GM18520 (cell line): ENCODE results near the gene GALK2.
"Not testable (repeated sequence)": the region's sequence is repeated elsewhere in the genome, so short reads cannot be mapped to it uniquely, and the experiment has no call there.

Source experiments
- ATAC-seq: cut with Tn5 transposase; IDR thresholded peaks from one replicate; pipeline ENCODE4 v1.9.1; 2021; ENCODE audit not compliant: unreplicated experiment

Gene GALK2

DNA sequence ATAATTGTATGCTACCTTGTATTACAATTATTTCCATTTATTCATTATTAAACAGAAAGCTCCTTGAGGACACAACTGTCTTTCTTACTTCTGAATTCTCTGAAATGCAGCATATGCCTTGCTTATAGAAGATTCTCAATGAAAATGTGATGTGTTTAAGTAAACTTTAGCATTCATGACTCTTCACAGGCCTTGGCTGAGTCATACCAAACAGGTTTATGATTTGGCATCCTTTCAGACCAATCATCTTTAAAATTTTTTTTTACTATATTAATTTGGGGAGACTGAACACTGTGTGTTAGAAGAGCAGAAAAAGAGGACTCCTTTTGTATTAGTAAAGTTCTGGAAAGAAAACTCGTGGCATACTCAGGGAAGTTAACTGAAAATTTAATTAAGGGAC, 6.4 kb upstream of the GALK2 start:
- ATAC-seq = no peak

DNA sequence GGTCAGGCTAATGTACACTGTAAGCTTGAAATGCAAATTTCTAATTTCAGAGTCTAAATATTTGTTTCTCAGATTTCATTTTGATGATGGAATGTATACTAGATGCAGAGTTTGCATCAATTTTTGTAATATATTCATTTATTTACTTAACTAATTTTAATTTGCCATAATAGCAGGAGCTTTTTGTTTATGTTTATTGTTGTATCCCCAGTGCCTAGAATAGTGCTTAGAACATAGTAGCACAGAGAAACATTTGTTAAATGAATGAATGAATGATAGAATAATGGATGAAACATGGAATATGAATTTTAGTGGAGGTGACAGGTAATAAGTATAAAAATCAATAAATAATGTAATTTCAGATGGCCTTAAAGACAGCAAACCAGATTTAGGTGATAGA, 5.2 kb upstream of the GALK2 start:
- ATAC-seq = no peak

DNA sequence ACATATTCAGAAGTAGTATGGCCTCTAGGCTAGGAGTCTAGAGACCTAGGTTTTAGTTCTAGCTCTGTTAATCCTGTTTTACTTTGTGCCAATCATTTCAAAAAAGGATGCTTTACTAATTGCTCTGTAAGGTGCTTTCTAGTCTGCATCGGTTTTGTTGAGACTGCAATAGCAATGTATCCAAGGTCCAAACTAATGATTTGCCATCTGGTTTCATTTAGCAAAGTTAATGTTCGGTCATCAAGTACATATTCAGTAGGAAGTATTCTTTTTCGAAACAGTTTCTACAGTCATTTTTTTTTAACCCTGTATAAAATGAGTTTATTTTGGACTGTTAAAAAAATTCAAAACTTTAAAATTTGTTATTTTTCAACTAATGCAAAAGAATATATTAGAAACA, 2.0 kb upstream of the GALK2 start:
- ATAC-seq = no peak

DNA sequence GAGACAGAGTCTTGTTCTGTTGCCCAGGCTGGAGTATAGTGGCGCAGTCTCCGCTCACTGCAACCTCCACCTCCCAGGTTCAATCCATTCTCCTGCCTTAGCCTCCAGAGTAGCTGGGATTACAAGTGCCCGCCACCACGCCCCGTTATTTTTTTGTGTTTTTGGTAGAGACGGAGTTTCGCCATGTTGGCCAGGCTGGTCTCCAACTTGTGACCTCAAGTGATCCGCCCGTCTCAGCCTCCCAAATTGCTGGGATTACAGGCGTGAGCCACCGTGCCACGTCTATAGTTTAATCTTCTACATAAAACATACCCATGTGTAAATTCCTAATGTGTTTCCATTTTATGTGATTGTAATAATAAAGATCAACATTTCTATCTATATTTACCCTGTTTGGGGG, 1.7 kb downstream of the GALK2 start:
- no peak for ATAC-seq

DNA sequence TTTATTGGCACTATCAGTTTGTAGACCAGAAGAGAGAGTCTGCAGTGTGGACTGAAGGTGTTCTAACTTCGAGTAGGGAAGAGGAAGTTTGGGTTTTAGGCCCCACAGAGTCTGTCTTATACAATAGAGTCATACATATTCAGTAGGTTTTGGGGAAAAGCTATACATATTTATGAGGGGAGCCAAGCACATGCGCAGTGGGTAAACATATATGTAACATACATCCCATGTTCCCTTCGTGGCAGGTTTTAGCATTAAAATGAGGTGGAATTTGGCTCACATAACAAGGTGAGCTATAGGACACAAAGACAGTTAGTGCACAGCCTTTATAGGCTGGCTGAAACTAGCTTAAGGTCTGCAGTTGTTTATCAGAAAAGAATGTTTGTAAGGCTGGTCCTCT, 4.9 kb downstream of the GALK2 start:
- ATAC-seq = no peak

DNA sequence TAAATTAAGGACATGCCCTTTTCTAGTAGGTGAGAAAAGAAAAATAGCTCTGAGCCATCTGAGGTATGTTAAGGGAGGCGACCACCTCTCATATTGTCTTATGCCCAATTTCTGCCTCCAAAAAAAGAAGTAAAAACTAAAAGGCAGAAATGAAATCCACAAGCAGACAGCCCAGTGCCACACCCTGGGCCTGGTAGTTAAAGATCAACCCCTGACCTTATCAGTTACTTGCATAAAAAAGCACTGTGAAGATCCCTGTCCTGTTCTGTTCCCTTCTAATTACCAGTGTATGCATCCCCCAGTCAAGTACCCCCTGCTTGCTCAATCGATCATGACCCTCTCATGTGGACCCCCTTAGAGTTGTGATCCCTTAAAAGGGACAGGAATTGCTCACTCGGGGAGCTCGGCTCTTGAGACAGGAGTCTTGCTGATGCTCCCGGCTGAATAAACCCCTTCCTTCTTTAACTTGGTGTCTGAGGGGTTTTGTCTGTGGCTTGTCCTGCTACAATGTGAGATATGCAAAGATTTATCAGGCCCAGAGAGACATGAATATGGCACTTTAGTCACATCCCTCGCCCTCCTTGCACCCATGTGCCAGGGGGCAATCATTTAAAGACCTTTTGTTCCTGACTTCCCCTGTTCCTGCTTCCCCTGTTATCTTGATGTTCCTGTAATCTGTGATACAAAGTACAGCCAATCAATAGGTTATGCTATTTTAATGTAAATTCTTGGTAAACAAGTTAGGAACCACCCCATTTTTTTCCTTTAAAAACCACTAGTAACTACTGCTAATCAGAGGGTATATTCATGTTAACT, 5.7 kb downstream of the GALK2 start:
- not testable (repeated sequence) for ATAC-seq

DNA sequence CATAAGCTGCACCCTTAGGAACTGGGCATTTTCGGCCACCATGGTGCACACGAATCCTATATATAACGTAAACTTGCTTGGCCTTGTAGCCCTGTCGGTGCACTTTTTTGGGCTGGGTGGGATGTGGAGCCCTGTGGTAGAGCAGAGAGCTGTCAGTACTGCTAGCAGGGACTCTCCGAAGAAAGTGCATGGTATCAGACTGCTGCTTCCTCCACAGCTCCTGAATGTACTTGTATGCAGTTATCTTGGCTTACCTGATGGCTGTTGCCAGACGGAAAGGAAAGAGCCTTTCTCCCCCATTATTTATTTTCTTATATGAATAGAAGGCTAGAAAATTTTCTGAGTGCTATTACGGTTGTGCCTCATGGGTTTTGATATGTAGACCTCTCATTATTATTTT, 8.4 kb downstream of the GALK2 start:
- ATAC-seq = no peak

DNA sequence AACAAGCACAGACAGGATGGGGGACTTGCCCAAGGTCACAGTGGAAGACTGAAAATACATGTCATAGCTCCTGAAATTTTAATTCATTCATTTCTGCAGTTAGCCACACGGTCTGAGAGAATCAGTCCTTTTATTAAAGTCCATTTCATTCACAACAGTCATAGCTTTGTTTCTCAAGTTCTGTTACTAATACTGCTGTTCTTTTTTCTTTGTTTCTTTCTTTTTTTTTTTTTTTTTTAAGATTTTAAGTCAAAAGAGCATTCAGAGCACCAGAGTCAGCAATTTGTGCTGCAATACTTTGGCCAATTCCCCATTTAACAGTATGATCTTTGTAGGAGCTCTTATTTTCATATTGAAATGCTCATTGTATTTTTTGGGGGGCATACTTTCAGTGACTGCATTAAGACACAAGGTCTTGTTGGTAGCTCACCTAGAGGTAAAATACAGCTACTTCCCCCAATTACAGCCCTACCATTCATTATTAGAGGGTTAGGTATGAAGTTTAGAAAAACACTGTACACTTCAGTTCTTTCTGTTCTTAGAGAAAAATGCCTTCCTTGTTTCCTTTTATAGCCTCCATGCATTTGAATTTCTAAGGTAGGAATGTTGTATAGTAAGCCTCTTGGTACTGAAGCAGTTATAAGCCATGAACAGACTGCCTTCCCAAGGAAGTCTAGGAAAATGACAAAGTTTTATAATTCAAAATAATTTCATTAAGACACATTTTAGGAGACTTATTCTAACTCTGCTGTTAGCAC, 9.6 kb downstream of the GALK2 start:
- ATAC-seq = no peak

DNA sequence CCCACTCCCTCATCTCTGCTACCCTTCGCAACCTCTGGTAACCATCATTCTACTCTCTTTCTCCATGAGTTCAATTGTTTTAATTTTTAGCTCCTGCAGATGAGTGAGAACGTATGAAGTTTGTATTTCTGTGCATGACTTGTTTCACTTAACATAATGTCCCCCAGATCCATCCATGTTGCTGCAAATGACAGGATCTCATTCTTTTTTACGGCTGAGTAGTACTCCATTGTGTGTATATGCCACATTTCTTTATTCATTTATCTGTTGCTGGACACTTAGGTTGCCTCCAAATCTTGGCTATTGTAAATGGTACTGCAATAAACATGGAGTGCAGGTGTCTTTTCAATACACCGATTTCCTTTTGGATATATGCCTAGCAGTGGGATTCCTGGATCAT, 12.1 kb downstream of the GALK2 start:
- ATAC-seq = no peak

DNA sequence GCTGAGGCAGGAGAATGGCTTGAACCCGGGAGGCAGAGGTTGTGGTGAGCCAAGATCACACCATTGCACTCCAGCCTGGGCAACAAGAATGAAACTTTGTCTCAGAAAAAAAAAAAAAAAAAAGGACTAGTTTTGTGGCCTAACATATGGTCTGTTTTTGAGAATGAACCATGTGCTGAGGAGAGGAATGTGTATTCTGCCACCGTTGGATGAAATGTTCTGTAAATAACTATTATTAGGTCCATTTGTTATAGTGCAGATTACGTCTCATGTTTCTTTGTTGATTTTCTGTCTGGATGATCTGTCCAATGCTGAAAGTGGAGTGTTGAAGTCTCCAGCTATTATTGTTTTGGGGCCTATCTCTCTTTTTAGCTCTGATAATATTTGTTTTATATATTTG, 13.7 kb downstream of the GALK2 start:
- ATAC-seq = not testable (repeated sequence)

DNA sequence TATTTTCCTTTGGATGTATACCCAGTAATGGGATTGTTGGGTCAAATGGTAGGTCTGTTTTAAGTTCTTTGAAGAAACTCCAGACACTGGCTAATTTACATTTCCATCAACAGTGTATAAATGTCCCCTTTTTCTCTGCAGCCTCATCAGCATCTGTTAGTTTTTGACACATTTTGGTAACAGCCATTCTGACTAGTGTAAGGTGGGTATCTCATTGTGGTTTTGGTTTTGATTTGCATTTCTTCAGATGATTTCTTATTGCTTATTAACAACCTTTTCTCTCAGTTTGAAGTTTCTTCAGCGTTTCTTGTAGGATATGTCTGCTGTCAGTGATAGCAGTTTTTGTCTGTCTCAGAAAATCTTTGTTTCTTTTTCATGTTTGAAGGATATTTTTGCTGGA, 15.4 kb downstream of the GALK2 start:
- ATAC-seq = peak; percentile 92

DNA sequence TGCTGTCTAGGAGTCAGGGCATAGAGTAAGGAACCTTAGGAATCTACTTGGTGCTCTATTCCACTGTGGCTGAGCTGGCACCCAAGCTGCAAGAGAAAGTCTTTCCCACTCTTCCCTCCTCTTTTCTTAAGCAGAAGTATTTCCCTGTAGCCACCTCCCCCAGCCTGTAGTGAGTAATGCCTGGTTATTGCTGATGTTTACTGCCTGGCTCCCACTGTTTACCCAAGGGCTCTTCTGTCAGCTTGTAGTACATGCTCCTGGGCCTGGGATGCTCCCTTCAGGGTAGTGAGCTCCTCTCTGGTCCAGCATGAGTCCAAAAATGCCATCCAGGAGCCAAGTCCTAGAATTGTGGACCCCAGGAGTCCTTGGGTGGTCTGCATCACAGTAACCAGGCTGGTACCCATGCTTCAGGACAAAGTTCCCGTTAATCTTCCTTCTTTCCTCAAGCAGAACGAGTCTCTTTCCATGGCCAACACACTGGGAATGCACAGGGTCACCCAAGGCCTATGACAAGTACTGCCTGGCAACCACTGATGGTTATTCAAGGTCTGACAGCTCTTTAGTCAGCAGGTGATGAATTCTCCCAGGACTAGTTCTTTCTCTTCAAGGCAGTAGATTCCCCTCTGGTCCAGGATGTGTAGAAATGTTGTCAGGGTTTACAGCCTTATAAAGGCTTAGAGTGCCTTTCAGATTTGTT, 17.6 kb downstream of the GALK2 start:
- no peak for ATAC-seq

DNA sequence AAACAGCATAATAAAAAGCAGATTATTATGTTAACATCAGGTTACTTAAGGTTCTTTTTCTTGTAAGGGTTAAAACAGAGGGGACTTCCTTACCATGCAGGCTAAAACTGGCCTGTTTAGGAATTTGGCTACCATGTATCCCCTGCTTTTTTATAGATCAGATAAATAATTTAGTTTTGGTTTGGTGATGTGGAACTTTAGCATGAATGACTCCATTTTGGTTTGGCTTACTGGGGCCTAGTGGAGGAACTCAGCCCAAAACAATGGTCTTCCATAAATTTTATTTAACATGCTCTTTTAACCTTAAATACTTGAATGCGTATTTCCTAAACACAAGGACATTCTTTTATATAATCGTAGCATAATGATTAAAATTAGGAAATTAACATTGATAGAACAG, 18.9 kb downstream of the GALK2 start:
- ATAC-seq = no peak

DNA sequence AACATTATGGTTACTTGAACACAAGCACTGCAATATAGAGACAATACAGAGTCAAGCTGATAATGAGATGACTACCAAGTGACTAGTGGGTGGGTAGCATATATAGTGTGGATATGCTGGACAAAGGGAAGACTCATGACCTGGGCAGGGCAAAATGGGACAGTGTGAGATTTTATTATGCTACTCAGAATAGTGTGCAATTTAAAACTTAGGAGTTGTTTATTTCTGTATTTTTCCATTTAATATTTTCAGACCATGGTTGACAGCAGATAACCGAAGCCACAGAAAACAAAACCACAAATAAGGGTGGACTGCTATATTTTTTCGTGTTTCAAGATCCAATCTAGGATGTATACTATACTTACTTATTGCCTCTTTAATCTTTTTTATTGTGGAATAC, 19.6 kb downstream of the GALK2 start:
- ATAC-seq = no peak

DNA sequence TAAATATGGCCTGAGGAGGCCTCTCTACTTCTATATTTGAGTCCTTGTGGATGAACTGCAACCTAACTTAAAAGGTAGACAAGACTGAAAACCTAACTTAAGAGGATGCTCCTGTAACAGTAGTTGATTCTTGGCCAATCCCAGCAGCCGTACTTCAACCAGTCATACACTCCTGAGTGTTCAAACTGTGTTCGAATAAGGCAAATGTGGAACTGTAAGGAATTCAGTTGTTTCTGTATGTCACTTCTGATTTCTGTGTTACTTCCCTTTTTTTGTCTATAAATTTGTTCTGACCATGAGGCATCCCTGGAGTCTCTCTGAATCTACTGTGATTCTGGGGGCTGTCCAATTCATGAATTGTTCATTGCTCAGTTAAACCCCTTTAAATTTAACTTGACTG, 20.5 kb downstream of the GALK2 start:
- ATAC-seq = no peak

DNA sequence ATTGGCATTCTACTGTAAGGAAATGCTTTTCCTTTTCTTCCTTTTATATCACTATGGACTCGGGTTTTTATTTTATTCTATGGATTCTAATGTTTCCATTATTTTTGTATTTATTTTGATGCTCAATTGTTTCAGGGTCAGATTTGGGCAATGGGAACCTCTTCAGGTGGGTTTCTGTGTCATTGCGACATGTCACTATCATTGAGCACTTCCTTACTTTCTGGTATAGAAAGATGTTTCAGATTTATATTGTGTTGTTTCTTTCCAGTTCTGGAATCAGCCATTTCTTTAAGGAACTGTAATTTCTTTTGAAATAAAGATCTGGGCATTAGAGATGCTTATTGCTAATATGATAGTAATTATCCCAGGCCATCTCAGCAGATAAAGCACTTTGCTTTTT, 21.8 kb downstream of the GALK2 start:
- no peak for ATAC-seq

DNA sequence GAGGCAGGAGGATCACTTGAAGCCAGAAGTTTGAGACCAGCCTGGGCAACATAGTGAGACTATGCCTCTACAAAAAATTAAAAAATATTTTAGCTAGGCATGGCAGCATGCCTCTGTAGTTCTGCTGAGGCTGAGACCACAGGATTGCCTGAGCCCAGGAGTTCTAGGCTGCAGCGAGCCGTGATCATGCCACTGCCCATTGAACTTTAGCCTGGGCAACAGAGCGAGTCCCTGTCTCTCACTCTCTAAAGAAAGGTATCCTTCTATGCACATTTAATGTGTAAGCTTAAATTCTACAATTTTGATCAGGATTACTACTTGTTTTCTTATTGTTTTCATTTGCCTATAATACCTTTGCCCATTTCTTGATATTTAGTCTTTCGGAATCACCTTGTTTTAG, 26.8 kb downstream of the GALK2 start:
- ATAC-seq = no peak

DNA sequence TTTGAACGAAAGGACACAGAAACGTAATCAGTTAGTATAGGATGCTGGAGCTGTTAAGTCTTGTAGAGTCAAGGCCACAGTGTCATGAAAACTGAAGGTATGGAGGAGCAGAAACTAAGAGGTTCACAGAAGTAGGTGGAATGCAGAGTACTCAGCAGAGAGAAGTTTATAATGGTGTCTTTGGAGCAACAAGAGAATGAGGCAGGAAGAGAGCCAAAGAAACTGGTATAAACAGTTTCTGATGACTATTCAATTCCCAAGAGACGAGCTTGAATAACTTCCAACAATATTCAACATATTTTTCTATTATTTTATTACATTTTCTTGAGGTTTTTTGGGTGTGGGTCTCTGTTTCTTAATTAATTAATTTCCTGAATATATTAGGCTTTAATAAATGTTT, 29.6 kb downstream of the GALK2 start:
- no peak for ATAC-seq

DNA sequence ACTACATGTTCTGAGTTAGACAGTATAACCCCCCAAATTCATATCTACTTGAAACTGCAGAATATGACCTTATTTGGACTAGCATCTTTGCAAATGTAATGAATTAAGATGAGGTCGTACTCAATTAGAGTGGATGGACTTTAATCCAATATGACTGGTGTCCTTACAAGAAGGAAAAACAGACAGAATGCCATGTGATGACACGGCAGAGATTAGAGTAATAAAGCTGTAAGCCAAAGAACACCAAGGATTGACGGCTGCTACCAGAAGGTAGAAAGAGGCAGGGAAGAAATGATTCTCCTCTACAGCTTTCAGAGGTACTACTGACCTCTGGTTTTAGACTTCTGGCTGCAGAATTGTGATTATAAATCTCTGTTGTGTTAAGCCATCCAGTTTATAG, 30.3 kb downstream of the GALK2 start:
- no peak for ATAC-seq

DNA sequence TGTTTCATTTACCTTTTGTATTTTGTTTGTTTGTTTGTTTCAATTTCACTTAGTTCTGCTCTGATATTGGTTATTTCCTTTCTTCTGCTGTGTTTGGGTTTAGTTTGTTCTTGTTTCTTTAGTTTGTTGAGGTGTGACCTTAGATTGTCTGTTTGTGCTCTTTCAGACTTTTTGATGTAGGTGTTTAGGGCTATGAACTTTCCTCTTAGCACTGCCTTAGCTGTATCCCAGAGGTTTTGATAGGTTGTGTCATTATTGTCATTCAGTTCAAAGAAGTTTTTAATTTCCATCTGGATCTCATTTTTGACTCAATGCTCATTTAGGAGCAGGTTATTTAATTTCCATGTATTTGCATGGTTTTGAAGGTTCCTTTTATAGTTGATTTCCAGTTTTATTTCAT, 38.1 kb downstream of the GALK2 start:
- not testable (repeated sequence) for ATAC-seq

DNA sequence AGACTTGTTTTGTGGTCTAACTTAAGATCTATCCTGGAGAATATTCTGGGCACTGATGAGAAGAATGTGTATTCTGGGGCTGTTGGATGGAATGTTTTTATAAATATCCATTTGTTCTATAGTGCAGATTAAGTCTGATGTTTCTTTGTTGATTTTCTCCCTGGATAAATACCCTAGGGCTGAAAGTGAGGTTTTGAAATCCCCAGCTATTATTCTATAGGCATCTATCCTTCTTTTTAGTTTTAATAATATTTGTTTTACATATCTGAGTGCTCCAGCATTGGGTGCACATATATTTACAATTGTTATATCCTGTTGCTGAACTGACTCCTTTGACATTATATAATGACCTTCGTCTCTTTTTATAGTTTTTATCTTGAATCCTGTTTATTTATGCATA, 42.9 kb downstream of the GALK2 start:
- no peak for ATAC-seq
